GM10847 (cell line): ENCODE measurements around the gene BMERB1.

Source experiments
- POLR2A ChIP-seq: IDR thresholded peaks from 2 replicates; pipeline ENCODE4 v1.6.1; 2011; ENCODE audit not compliant: insufficient read length; ENCODE audit errors: extremely low read depth

The BMERB1 gene

GRCh38 chr16:15427648-15428239, 6.6 kb upstream of the BMERB1 start:
- TF ChIP-seq POLR2A: no peak

- no peak for TF ChIP-seq POLR2A
These were observed 336 bp upstream of the BMERB1 start for GRCh38 chr16:15434079-15434424.

- no peak for TF ChIP-seq POLR2A
These were observed 952 bp downstream of the BMERB1 start for GRCh38 chr16:15435216-15435864.

- no peak for TF ChIP-seq POLR2A
These were observed 4.7 kb downstream of the BMERB1 start for GRCh38 chr16:15439102-15439501.

- TF ChIP-seq POLR2A: no peak
These were observed 5.1 kb downstream of the BMERB1 start for GRCh38 chr16:15439521-15439920.

- no peak for TF ChIP-seq POLR2A
These were observed 6.5 kb downstream of the BMERB1 start for GRCh38 chr16:15440852-15441251.

- TF ChIP-seq POLR2A: no peak
These were observed 9.4 kb downstream of the BMERB1 start for GRCh38 chr16:15443753-15444152.

- no peak for TF ChIP-seq POLR2A
These were observed 9.9 kb downstream of the BMERB1 start for GRCh38 chr16:15444264-15444663.

GRCh38 chr16:15445450-15445849, 11.1 kb downstream of the BMERB1 start:
- no peak for TF ChIP-seq POLR2A

- no peak for TF ChIP-seq POLR2A
These were observed 12.5 kb downstream of the BMERB1 start for GRCh38 chr16:15446901-15447300.

GRCh38 chr16:15450624-15451023, 16.2 kb downstream of the BMERB1 start:
- no peak for TF ChIP-seq POLR2A

GRCh38 chr16:15451098-15451731, 16.8 kb downstream of the BMERB1 start:
- no peak for TF ChIP-seq POLR2A

GRCh38 chr16:15452246-15452855, 18.0 kb downstream of the BMERB1 start:
- no peak for TF ChIP-seq POLR2A

GRCh38 chr16:15457400-15457799, 23.0 kb downstream of the BMERB1 start:
- no peak for TF ChIP-seq POLR2A

- no peak for TF ChIP-seq POLR2A
These were observed 23.6 kb downstream of the BMERB1 start for GRCh38 chr16:15457958-15458357.

GRCh38 chr16:15459791-15460190, 25.4 kb downstream of the BMERB1 start:
- TF ChIP-seq POLR2A: no peak

GRCh38 chr16:15460601-15461000, 26.2 kb downstream of the BMERB1 start:
- no peak for TF ChIP-seq POLR2A

GRCh38 chr16:15461376-15461775, 27.0 kb downstream of the BMERB1 start:
- TF ChIP-seq POLR2A: no peak
